Measurements from ENCODE around the gene SMURF2.

DNA sequence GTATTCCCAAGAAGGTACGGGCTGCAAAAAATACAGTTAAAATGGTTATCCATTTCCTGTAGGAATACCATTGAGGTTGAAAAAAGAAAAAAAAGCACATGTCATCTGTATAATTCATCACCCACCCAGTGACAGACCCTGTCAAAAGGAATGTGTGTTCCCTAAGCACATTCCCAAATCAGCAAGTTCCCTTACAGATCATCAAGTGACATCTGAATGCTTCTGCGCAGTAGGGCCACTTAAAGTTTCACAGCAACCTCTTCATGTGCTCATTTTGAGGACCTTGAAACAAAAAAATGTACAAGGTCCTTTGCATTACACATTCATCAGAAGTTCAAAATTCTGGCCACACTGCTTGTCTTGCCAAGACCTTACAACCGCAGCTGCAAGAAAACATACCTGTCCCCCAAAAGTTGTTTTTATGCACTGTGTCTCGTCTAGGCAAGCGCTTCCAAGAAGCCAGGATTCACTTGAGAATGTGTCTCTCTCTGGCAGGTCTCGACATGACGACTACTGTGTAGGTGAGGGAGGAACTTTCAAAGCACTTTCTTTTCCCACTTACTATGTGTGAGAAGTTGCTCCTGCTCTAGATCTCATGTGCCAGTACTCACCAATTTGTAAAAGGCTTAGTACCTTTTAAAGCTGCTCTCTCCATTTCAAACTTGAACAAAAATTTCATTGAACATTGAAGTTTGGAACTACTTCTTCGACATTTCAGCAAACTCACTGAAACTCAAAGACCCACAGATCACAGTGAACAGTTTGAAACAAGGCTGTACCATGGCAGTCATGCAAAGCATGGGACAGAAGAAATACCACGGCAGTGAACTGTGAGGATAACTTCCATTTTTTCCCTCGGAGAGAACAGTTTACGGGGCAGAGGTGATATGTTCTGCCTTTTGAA is 161.0 kb downstream of the SMURF2 start:
- TF ChIP-seq, protein P1, sequence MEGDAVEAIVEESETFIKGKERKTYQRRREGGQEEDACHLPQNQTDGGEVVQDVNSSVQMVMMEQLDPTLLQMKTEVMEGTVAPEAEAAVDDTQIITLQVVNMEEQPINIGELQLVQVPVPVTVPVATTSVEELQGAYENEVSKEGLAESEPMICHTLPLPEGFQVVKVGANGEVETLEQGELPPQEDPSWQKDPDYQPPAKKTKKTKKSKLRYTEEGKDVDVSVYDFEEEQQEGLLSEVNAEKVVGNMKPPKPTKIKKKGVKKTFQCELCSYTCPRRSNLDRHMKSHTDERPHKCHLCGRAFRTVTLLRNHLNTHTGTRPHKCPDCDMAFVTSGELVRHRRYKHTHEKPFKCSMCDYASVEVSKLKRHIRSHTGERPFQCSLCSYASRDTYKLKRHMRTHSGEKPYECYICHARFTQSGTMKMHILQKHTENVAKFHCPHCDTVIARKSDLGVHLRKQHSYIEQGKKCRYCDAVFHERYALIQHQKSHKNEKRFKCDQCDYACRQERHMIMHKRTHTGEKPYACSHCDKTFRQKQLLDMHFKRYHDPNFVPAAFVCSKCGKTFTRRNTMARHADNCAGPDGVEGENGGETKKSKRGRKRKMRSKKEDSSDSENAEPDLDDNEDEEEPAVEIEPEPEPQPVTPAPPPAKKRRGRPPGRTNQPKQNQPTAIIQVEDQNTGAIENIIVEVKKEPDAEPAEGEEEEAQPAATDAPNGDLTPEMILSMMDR (conservative IDR thresholded peaks at IDR 0.05; ENCODE audit: low read depth, low read length) = no peak
- no peak for TF ChIP-seq EZH2 (IDR thresholded peaks at IDR 0.05; ENCODE audit: low read length, unreplicated experiment)
